CD4-positive, alpha-beta T cell treated with Interleukin-21 for 1 hour (primary cell): ENCODE data around the gene GBGT1.

Source experiments
- DNase-seq: peaks from one replicate; pipeline ENCODE4 v3.0.0-alpha.2; 2020

The GBGT1 gene

DNA sequence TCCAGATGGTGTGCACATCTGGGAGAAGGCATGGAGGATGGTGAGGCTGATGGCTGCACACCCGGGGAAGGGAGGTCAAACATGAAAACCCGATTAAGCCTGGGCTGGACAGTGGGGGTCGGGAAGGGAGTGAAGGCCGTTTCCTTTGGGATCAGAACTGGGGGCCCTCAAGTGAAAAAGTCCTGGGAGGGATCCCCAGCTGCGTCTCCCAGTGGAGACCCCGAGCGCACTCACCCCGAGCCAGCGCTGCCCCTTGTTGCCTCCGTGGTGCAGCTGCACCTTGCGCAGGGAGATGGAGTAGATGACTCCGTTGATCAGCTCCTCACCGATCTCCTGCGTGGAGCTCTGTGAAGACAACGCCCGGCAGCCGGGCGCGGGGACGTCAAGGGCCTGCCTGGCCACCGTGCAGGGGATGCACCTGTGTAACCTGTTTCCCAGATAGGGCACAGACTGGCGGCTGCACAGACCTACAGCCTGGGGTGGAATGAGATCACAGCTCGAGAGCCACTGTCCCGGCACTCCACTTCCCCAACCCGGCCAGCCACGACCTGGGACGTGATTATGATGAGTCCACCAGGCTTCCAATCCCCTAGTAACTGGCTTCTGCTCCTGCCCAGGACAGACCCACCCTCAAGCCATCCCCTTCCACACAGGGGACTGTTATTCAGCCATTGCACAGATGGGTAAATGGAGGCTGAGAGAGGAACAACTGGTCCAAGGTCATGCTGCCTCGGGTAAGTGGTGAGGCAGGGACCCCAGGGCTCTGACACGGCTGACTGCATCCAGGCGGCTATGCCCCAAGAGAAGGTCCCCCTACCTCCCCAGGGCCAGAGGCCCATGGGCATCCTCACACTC, 51.7 kb downstream of the GBGT1 start:
- DNase-seq: no peak

- no peak for DNase-seq
These were observed 53.6 kb downstream of the GBGT1 start for GRCh38 chr9:133109931-133110650.

DNA sequence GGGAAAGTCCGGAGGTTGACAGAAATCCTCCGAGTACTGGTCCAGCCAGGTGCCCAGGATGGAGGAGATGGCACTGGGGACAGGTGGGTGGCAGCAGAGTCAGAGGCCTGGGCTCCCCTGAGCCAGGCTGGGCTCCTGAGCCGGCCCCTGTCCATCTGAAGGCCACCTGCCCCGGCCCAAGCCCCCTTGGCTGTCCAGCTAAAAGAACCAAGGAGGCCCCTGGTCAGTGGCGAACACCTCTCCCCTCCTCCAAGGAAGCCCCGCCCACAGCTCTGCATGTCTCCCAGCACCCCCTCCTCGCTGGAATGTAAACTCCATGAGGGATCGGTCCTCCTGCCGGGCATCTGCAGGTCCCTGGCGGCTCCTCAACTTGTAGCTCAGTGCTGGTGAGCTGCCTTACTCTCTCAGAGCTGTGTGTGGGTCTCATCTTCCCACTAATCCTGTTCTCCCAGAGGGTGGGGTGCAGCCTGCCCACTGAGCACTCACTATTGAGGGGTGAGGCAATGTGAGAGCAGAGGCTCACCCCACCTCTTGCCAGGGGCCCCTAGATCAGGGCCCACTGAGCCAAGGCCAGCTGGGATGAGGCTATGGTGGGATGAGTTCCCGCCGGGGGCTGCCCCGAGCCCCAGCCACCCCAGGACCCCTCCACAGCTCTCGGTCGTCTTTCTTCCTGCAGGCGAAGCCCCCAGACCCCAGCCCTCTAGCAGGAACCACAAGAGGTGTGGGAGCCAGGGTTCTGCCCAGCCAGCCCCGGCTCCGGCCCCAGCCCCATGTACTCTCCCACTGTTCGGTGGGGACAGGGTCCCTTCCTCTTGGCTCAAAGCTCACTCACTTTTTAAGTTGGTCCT, 54.7 kb downstream of the GBGT1 start:
- no peak for DNase-seq

GRCh38 chr9:133107961-133108793, 55.5 kb downstream of the GBGT1 start:
- DNase-seq: no peak

- no peak for DNase-seq
These were observed 56.4 kb downstream of the GBGT1 start for GRCh38 chr9:133107245-133107722.

DNA sequence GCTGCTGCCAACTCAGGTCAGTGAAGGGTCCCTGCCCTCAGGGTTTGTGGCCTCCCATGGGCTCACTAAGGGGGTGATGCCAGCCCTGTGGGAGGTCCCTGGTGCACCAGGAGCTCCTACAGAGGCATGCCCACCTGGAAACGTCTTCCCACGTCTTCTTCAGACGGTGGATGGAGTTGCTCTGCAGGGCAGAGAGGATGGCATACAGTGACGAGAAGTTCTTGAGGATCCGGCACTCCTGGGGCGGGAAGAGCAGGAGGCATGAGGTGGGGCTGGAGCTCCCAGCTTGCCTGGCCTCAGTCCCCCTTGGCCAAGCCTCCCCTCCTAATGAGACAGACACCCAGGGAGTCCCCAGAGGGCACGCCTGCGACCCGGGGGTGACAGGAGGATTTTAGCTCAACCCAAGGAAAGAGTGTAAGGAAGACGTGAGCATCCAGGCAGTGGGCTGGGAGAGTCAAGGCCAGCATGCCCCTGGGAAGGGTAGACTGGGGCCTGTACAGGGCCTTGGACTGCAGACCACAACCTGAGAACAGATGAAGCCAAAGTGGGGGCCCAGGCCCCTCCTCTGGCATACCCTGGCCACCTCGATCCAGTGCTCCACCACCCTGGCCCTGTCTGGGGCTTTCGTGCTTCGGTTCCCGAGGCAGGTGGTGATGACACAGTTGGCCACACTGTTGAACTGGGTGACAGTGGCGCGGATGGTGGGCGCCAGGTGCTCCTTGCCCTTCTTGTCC, 57.0 kb downstream of the GBGT1 start:
- DNase-seq: no peak

DNA sequence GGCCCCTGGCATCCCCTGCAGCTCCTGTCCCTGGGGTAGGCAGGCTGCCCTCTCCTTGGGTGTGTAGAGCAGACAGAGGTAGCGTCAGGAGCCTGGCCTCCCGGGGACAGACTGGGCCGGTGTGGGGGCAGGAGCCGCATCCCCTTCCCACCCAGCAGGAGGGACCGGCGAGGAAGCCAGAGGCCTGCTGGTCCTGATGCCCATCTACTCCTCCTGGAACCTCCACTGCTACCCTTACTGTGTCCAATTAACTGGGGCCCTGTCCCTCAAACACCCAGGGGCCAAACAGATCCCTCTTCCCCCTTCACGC, 58.3 kb downstream of the GBGT1 start:
- DNase-seq: no peak

- DNase-seq: no peak
These were observed 58.8 kb downstream of the GBGT1 start for GRCh38 chr9:133104718-133105460.

GRCh38 chr9:133103987-133104505, 59.7 kb downstream of the GBGT1 start:
- no peak for DNase-seq

GRCh38 chr9:133103183-133103986, 60.3 kb downstream of the GBGT1 start:
- DNase-seq: peak; percentile 56
